ENCODE results near the gene MICA.

GRCh38 chr6:31365864-31366263 is 37.5 kb upstream of the MICA start:
- no peak for TF ChIP-seq CTCF (IDR thresholded peaks at IDR 0.05; ENCODE audit: insufficient read depth, low read depth, low read length)
- no peak for TF ChIP-seq EZH2 (IDR thresholded peaks at IDR 0.05; ENCODE audit: insufficient read depth, low read length)

All from astrocyte (in vitro differentiated cells and primary cell).